Measurements from ENCODE around the gene STX8. TPM values are rescaled to one million over a fixed set of nuclear protein-coding genes. Genes with fewer than 3 reads are reported as not detected.
"Not testable (repeated sequence)": the region's sequence is repeated elsewhere in the genome, so short reads cannot be mapped to it uniquely, and the experiment has no call there.

STX8 gene
- total RNA-seq, 2 donors from 2014 or later = 38.8 to 60.8 TPM

DNA sequence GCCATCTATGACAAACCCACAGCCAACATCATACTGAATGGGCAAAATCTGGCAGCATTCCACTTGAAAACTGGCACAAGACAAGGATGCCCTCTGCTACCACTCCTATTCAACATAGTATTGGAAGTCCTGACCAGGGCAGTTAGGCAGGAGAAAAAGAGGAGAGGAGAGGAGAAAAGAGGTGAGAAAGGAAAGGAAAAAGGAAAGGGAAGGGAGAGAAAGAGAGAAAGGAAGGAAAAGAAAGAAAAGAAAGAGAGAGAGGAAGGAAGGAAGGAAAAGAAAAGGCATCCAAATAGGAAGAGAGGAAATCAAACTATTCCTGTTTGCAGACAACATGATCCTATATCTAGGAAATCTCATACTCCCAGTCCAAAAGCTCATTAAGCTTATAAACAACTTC, 11.5 kb downstream of the STX8 start:
- no peak overlapping the region for H3K4me3 ChIP-seq
- TF ChIP-seq, protein P1, sequence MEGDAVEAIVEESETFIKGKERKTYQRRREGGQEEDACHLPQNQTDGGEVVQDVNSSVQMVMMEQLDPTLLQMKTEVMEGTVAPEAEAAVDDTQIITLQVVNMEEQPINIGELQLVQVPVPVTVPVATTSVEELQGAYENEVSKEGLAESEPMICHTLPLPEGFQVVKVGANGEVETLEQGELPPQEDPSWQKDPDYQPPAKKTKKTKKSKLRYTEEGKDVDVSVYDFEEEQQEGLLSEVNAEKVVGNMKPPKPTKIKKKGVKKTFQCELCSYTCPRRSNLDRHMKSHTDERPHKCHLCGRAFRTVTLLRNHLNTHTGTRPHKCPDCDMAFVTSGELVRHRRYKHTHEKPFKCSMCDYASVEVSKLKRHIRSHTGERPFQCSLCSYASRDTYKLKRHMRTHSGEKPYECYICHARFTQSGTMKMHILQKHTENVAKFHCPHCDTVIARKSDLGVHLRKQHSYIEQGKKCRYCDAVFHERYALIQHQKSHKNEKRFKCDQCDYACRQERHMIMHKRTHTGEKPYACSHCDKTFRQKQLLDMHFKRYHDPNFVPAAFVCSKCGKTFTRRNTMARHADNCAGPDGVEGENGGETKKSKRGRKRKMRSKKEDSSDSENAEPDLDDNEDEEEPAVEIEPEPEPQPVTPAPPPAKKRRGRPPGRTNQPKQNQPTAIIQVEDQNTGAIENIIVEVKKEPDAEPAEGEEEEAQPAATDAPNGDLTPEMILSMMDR (IDR thresholded peaks at IDR 0.05) = no peak
- no peaks in the 10 kb centered on the region for H3K4me1 ChIP-seq
- no peaks in the 10 kb centered on the region for H3K27me3 ChIP-seq
- no peak for DNase-seq (ENCODE audit: low spot score)
- no peak overlapping the region for H3K27ac ChIP-seq
- peaks cover 15% of the 10 kb centered on the region for H3K36me3 ChIP-seq
- no peaks in the 10 kb centered on the region for H3K9me3 ChIP-seq

DNA sequence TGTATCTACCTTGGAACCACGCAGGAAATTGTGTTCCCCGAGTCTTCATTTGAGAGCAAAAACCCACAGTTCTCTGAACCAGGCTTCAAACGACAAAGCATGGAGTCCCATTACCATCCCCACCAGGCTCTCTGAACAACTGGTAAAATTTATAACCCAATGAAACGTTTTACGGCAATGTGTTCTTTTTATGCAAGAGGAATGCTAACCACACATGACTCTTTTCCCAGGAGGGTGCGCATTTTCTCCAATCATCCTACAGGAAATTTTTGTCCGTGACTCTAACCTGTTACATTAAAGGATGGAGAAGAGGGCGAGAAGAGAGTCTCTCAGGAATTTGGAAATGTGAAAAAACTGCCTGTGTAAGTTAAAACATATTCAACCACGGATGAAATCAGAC, 17.8 kb downstream of the STX8 start:
- TF ChIP-seq, protein P1 (IDR thresholded peaks at IDR 0.05) = no peak
- H3K9me3 ChIP-seq = no peaks in the 10 kb centered on the region
- H3K4me3 ChIP-seq = no peak overlapping the region
- peaks cover 12% of the 10 kb centered on the region for H3K36me3 ChIP-seq
- no peak for DNase-seq (ENCODE audit: low spot score)
- no peaks in the 10 kb centered on the region for H3K4me1 ChIP-seq
- H3K27me3 ChIP-seq = no peaks in the 10 kb centered on the region
- H3K27ac ChIP-seq = no peak overlapping the region

DNA sequence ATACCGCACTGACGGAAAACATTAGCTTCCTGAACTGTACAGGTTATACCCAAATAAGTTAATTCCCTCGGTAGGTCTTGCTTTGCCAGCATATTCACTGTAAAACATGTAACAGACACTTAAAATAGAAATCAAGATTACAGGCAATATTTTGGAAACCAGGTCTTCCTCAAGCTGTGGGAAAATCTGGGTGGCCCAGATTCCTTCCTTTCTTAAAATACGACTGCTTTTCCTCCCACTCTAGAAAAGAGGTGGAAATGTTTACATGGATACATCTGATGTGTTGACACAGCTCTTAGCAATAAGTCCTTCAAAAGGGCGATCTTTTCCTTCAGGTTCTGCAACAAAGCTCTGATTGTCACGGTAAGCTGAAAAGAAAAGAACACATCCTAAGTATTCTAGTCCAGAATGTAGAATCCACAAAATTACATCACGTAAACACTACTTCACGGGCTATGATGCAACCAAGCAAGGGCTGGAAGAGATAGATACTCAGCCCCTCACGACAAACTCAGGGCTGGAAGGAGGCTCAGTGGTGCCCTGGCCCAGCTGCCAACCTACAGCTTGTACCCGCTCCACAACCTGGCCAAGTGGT, 18.4 kb downstream of the STX8 start:
- Histone ChIP-seq H3K27ac (no peak overlapping the region), H3K36me3 (peaks cover 12% of the 10 kb centered on the region), H3K4me3 (no peak overlapping the region), H3K27me3 (no peaks in the 10 kb centered on the region), H3K9me3 (no peaks in the 10 kb centered on the region), H3K4me1 (no peaks in the 10 kb centered on the region)
- TF ChIP-seq, protein P1 (IDR thresholded peaks at IDR 0.05) = no peak
- DNase-seq (ENCODE audit: low spot score) = no peak

DNA sequence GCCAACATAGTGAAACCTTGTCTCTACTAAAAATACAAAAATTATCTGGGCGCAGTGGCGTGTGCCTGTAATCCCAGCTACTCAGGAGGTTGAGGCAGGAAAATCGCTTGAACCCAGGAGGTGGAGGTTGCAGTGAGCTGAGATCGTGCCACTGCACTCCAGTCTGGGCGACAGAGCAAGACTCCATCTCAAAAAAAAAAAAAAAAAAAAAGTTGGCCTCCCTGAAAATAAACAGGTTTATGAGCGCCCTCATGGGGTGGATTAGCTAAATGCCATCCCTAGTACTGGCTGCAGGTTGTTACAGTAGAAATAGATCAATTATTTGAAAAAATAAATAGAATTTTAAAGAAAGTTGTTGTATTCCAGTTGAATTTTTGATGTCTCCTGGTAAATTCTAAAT, 20.9 kb downstream of the STX8 start:
- TF ChIP-seq, protein P1 (IDR thresholded peaks at IDR 0.05) = peak in 1 of 2 donors; percentile 33
- not testable (repeated sequence) for H3K9me3 ChIP-seq; H3K27me3 ChIP-seq; H3K4me1 ChIP-seq; H3K27ac ChIP-seq; DNase-seq (ENCODE audit: low spot score); H3K4me3 ChIP-seq
- H3K36me3 ChIP-seq = peaks cover 12% of the 10 kb centered on the region

DNA sequence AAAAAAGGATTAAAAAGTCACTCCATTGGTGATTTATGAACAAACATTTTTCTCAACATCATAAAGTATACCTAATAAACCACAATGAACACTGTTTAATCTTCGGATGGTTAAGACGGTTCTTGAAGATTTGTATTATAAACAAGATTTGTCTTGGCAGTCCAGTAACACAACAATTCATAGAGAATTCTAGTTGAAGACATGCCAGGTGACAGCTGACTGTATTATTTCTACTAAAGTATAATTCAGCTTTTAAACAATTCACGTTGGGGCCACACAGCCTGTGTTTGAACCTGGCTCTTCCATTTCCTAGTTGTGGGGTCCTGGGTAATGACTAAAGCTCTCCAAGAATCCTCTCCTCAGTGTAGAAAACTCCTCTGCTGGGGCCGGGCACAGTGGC, 22.0 kb downstream of the STX8 start:
- H3K4me3 ChIP-seq = no peak overlapping the region
- TF ChIP-seq, protein P1 (IDR thresholded peaks at IDR 0.05) = no peak
- no peak overlapping the region for H3K27ac ChIP-seq

DNA sequence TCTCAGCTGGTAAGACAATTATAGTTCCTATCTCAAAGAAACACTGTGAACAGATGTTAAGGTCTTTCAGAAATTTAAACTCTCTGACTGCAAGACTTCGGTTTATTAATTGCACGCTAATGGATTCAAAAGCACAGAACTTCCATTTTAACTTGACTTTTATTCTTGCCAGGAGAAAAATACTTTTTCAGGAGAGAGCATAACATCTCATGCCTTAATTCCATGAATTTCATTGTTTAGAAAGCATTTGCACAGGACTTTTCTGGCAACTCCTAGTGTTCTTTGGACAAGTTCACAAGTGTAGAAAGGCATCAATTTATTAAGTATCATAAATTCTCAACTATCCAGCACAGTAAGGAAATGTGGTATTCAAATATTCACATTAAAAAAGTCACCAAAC, 22.4 kb downstream of the STX8 start:
- Histone ChIP-seq H3K27me3 (no peaks in the 10 kb centered on the region), H3K4me3 (no peak overlapping the region), H3K36me3 (peaks cover 12% of the 10 kb centered on the region), H3K9me3 (no peaks in the 10 kb centered on the region), H3K27ac (no peak overlapping the region), H3K4me1 (no peaks in the 10 kb centered on the region)
- TF ChIP-seq, protein P1 (IDR thresholded peaks at IDR 0.05) = no peak
- no peak for DNase-seq (ENCODE audit: low spot score)

More for the DNA sequence above, 22.0 kb downstream of the STX8 start:
- Histone ChIP-seq H3K9me3 (no peaks in the 10 kb centered on the region), H3K27me3 (no peaks in the 10 kb centered on the region), H3K4me1 (no peaks in the 10 kb centered on the region), H3K36me3 (peaks cover 12% of the 10 kb centered on the region)
- DNase-seq (ENCODE audit: low spot score) = no peak
